ENCODE data around the gene TRABD2A. TPM values are rescaled to one million over a fixed set of nuclear protein-coding genes. Genes with fewer than 3 reads are reported as not detected.

TRABD2A gene
- total RNA-seq, 1 experiment from 2014 or later: 0.68 TPM

- H3K27ac Mint-ChIP-seq (ENCODE audit: unreplicated experiment): no peak overlapping the region
- peaks cover 51% of the 10 kb centered on the region for H3K27me3 Mint-ChIP-seq (ENCODE audit: unreplicated experiment)
- CTCF ChIA-PET: no interaction called here
- TF ChIP-seq, protein P1, sequence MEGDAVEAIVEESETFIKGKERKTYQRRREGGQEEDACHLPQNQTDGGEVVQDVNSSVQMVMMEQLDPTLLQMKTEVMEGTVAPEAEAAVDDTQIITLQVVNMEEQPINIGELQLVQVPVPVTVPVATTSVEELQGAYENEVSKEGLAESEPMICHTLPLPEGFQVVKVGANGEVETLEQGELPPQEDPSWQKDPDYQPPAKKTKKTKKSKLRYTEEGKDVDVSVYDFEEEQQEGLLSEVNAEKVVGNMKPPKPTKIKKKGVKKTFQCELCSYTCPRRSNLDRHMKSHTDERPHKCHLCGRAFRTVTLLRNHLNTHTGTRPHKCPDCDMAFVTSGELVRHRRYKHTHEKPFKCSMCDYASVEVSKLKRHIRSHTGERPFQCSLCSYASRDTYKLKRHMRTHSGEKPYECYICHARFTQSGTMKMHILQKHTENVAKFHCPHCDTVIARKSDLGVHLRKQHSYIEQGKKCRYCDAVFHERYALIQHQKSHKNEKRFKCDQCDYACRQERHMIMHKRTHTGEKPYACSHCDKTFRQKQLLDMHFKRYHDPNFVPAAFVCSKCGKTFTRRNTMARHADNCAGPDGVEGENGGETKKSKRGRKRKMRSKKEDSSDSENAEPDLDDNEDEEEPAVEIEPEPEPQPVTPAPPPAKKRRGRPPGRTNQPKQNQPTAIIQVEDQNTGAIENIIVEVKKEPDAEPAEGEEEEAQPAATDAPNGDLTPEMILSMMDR (IDR thresholded peaks at IDR 0.05; ENCODE audit: unreplicated experiment): no peak
- no peaks in the 10 kb centered on the region for H3K9me3 Mint-ChIP-seq (ENCODE audit: low read depth, unreplicated experiment)
- no peaks in the 10 kb centered on the region for H3K36me3 Mint-ChIP-seq (ENCODE audit: insufficient read depth, unreplicated experiment)
- intact Hi-C loops (cut with micrococcal nuclease; ENCODE audit: unreplicated experiment): no loop called here
- DNase-seq: no peak
- no TSS peak for BruUV-seq (replicated peaks)
- no peak overlapping the region for H3K4me3 Mint-ChIP-seq (ENCODE audit: low read depth, unreplicated experiment)
- H3K4me1 Mint-ChIP-seq (ENCODE audit: low read depth, unreplicated experiment): peaks cover 10% of the 10 kb centered on the region
These were observed 36.7 kb downstream of the TRABD2A start for GRCh38 chr2:84844141-84844540.

DNA sequence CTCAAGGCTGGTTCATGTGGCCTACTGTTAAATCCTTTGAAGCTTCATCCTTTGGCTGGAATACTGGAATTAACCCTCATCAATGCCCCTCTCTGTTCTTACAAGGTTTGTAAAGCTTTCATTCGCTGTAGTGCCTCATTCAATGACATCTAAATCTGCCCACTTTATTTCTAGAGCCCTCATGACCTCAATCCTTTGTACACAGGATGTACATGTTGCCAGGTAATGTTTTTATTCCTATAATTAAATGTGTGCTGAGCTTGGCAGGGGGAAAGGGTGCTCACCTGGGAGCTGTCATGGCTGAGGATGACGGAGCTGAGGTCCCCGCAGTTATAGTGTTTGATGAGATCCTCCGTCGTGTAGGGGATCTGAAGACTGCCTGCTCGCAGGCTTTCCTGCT, 39.3 kb downstream of the TRABD2A start:
- DNase-seq: no peak
- no TSS peak for BruUV-seq (replicated peaks)
- Mint-ChIP-seq H3K36me3 (ENCODE audit: insufficient read depth, unreplicated experiment) (no peaks in the 10 kb centered on the region), H3K27ac (ENCODE audit: unreplicated experiment) (no peak overlapping the region), H3K4me3 (ENCODE audit: low read depth, unreplicated experiment) (no peak overlapping the region), H3K27me3 (ENCODE audit: unreplicated experiment) (peaks cover 26% of the 10 kb centered on the region), H3K4me1 (ENCODE audit: low read depth, unreplicated experiment) (peaks cover 10% of the 10 kb centered on the region), H3K9me3 (ENCODE audit: low read depth, unreplicated experiment) (peaks cover 2% of the 10 kb centered on the region)
- TF ChIP-seq, protein P1 (IDR thresholded peaks at IDR 0.05; ENCODE audit: unreplicated experiment): no peak
- intact Hi-C loops (cut with micrococcal nuclease; ENCODE audit: unreplicated experiment): no loop called here
- CTCF ChIA-PET: no interaction called here

DNA sequence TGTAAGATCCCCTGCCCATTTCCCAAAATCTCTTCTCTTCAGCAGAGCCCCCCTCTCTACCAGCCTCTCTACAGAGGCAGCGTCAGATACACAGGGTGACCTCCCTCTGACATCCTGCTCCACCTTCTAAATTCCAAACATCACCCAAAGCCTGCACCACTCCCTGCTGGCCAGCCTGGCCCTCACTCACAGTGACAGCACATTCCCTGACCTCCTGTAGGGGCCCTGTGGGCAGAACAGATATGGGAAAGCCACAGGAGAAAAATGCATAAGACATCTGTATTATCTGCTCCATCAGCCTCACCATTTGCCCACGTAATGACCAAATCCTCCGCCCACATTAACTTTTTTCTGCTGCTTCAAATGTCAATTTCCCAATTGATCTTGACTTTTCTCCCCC, 40.6 kb downstream of the TRABD2A start:
- no peak overlapping the region for H3K27ac Mint-ChIP-seq (ENCODE audit: unreplicated experiment)
- no TSS peak for BruUV-seq (replicated peaks)
- no peak for DNase-seq
- H3K4me1 Mint-ChIP-seq (ENCODE audit: low read depth, unreplicated experiment): peaks cover 10% of the 10 kb centered on the region
- CTCF ChIA-PET: no interaction called here
- intact Hi-C loops (cut with micrococcal nuclease; ENCODE audit: unreplicated experiment): no loop called here
- TF ChIP-seq, protein P1 (IDR thresholded peaks at IDR 0.05; ENCODE audit: unreplicated experiment): no peak
- H3K36me3 Mint-ChIP-seq (ENCODE audit: insufficient read depth, unreplicated experiment): no peaks in the 10 kb centered on the region
- no peak overlapping the region for H3K4me3 Mint-ChIP-seq (ENCODE audit: low read depth, unreplicated experiment)
- H3K9me3 Mint-ChIP-seq (ENCODE audit: low read depth, unreplicated experiment): peaks cover 3% of the 10 kb centered on the region
- peaks cover 26% of the 10 kb centered on the region for H3K27me3 Mint-ChIP-seq (ENCODE audit: unreplicated experiment)

DNA sequence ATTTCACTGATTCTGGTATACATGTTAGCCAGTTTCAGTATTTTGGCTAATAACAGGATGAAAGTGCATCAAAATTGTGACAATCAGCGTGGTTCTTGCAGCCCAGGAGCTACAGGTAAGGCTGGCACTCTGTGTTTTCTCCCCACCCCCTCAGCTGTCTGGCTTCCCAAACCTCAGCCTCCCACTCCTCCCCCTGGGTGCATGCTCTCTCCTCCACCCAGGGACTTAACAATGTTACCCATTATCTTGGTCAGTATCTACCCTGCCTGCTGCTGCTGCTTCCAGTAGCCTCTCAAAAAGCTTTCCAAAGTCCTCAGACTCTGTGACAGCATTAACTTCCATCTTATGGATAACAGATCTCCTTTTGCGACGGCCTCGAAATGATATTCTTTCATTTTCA, 41.0 kb downstream of the TRABD2A start:
- Mint-ChIP-seq H3K27me3 (ENCODE audit: unreplicated experiment) (peaks cover 26% of the 10 kb centered on the region), H3K4me3 (ENCODE audit: low read depth, unreplicated experiment) (no peak overlapping the region), H3K36me3 (ENCODE audit: insufficient read depth, unreplicated experiment) (no peaks in the 10 kb centered on the region), H3K4me1 (ENCODE audit: low read depth, unreplicated experiment) (peaks cover 10% of the 10 kb centered on the region), H3K27ac (ENCODE audit: unreplicated experiment) (no peak overlapping the region), H3K9me3 (ENCODE audit: low read depth, unreplicated experiment) (peaks cover 3% of the 10 kb centered on the region)
- no TSS peak for BruUV-seq (replicated peaks)
- TF ChIP-seq, protein P1 (IDR thresholded peaks at IDR 0.05; ENCODE audit: unreplicated experiment): no peak
- intact Hi-C loops (cut with micrococcal nuclease; ENCODE audit: unreplicated experiment): no loop called here
- CTCF ChIA-PET: no interaction called here
- no peak for DNase-seq
